ENCODE results near the gene SPSB3. TPM values are rescaled to one million over a fixed set of nuclear protein-coding genes. Genes with fewer than 3 reads are reported as not detected.

Gene SPSB3
- total RNA-seq, 1 donor from 2014 or later, result 28.3 TPM

DNA sequence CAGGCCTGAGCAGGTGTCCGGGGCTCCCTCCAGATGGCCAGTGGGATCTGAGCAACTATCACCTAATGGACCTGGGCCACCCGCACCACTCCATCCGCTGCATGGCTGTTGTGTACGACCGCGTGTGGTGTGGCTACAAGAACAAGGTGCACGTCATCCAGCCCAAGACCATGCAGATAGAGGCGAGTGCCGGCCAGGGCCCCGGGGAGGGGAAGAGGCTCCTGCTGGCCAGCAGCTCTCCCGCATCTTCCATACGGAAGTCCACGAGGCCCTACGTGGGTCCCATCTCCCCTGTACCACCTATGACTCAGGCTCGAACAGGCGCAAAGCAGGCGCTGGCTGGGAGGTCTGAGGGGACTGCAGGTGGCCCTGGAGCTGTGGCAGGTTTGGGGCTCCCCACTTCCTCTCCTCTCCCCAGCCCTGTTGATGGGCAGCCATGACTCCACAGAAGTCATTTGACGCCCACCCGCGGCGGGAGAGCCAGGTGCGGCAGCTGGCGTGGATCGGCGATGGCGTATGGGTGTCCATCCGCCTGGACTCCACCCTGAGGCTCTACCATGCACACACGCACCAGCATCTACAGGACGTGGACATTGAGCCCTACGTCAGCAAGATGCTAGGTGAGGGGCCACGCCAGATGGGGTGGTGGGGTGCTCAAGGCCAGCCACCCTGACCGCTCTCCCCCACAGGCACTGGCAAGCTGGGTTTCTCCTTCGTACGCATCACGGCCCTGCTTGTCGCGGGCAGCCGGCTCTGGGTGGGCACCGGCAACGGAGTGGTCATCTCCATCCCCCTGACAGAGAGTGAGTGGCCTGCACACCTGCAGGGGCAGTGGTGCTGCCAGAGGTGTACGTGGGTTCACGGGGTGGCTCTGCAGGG lies 15.0 kb downstream of the SPSB3 start:
- H3K27me3 Mint-ChIP-seq (ENCODE audit: low read depth), result no peaks in the 10 kb centered on the region
- intact Hi-C loops (cut with micrococcal nuclease), result no loop called here
- H3K27ac Mint-ChIP-seq, result no peak overlapping the region
- no peak for DNase-seq (ENCODE audit: low spot score)
- H3K4me3 Mint-ChIP-seq (ENCODE audit: low read depth), result no peak overlapping the region
- no peaks in the 10 kb centered on the region for H3K9me3 Mint-ChIP-seq
- H3K4me1 Mint-ChIP-seq (ENCODE audit: low read depth), result peaks cover 7% of the 10 kb centered on the region
- H3K36me3 Mint-ChIP-seq (ENCODE audit: low read depth), result peaks cover 30% of the 10 kb centered on the region

DNA sequence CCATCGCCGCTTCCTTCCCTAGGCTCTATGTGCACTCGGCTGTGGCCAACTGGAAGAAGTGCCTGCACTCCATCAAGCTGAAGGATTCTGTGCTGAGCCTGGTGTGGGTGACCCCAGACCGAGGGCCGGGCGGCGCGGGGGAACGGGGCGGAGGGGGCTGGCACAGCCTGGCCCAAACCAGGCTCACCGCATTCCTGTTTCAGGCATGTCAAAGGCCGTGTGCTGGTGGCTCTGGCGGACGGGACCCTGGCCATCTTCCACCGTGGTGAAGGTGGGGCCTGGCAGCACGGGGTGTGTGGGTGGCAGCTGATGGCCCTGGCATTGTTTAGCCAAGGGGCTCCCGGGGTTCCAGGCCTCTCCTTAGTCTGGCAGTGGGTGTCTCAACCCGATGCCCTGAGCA lies 15.7 kb downstream of the SPSB3 start:
- Mint-ChIP-seq H3K9me3 (no peaks in the 10 kb centered on the region), H3K4me1 (ENCODE audit: low read depth) (peaks cover 4% of the 10 kb centered on the region), H3K27me3 (ENCODE audit: low read depth) (no peaks in the 10 kb centered on the region), H3K4me3 (ENCODE audit: low read depth) (no peak overlapping the region), H3K36me3 (ENCODE audit: low read depth) (peaks cover 29% of the 10 kb centered on the region), H3K27ac (no peak overlapping the region)
- intact Hi-C loops (cut with micrococcal nuclease), result no loop called here
- DNase-seq (ENCODE audit: low spot score), result no peak

DNA sequence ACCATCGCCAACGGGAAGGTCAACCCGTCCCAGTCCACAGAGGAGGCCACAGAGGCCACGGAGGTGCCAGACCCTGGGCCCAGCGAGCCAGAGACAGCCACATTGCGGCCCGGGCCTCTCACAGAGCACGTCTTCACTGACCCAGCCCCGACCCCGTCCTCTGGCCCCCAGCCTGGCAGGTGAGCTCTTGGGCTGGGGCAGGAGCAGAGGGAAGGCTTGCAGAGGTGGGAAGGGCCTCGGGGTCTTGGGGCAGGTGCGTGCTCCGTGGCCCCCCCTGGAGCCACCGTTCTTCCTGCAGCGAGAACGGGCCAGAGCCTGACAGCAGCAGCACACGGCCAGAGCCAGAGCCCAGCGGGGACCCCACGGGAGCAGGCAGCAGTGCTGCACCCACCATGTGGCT lies 16.1 kb downstream of the SPSB3 start:
- intact Hi-C loops (cut with micrococcal nuclease), result no loop called here
- DNase-seq (ENCODE audit: low spot score), result no peak
- H3K27ac Mint-ChIP-seq, result no peak overlapping the region
- no peaks in the 10 kb centered on the region for H3K27me3 Mint-ChIP-seq (ENCODE audit: low read depth)
- peaks cover 4% of the 10 kb centered on the region for H3K4me1 Mint-ChIP-seq (ENCODE audit: low read depth)
- no peak overlapping the region for H3K4me3 Mint-ChIP-seq (ENCODE audit: low read depth)
- H3K36me3 Mint-ChIP-seq (ENCODE audit: low read depth), result peaks cover 33% of the 10 kb centered on the region
- H3K9me3 Mint-ChIP-seq, result no peaks in the 10 kb centered on the region

DNA sequence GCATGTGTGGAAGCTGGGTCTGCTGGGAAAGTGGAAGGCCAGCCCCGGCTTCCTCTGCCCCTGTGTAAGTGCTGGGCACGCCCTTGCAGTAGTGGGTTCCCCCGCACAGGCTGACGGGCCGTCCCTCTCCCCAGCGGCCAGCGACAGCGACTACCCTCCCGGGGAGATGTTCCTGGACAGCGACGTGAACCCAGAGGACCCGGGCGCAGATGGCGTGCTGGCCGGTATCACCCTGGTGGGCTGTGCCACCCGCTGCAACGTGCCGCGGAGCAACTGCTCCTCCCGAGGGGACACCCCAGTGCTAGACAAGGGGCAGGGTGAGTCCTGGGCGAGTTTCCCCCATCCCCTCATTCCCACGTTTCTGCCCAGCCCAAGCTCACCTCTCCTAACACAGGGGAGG lies 16.5 kb downstream of the SPSB3 start:
- Mint-ChIP-seq H3K27me3 (ENCODE audit: low read depth) (no peaks in the 10 kb centered on the region), H3K9me3 (no peaks in the 10 kb centered on the region), H3K36me3 (ENCODE audit: low read depth) (peaks cover 36% of the 10 kb centered on the region), H3K4me3 (ENCODE audit: low read depth) (no peak overlapping the region), H3K27ac (no peak overlapping the region), H3K4me1 (ENCODE audit: low read depth) (peaks cover 4% of the 10 kb centered on the region)
- intact Hi-C loops (cut with micrococcal nuclease), result no loop called here
- no peak for DNase-seq (ENCODE audit: low spot score)

DNA sequence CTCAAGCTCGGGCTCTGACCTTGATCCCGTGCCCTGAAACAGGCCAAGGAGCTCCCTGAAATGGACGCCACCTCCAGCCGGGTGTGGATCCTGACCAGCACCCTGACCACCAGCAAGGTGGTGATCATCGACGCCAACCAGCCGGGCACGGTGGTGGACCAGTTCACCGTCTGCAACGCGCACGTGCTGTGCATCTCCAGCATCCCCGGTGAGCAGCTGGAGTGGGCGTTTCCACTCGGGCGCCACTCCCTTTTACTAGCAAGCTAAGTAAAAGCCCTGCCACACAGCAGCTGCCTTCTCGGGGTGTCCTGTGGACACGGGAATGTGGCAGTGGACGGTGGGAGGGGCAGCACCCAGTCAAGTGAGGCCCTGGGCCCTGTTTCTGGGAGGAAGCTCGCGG lies 17.4 kb downstream of the SPSB3 start:
- peaks cover 36% of the 10 kb centered on the region for H3K36me3 Mint-ChIP-seq (ENCODE audit: low read depth)
- no peak overlapping the region for H3K27ac Mint-ChIP-seq
- DNase-seq (ENCODE audit: low spot score), result no peak
- intact Hi-C loops (cut with micrococcal nuclease), result no loop called here
- no peak overlapping the region for H3K4me3 Mint-ChIP-seq (ENCODE audit: low read depth)
- no peaks in the 10 kb centered on the region for H3K9me3 Mint-ChIP-seq
- no peaks in the 10 kb centered on the region for H3K27me3 Mint-ChIP-seq (ENCODE audit: low read depth)
- H3K4me1 Mint-ChIP-seq (ENCODE audit: low read depth), result no peaks in the 10 kb centered on the region

DNA sequence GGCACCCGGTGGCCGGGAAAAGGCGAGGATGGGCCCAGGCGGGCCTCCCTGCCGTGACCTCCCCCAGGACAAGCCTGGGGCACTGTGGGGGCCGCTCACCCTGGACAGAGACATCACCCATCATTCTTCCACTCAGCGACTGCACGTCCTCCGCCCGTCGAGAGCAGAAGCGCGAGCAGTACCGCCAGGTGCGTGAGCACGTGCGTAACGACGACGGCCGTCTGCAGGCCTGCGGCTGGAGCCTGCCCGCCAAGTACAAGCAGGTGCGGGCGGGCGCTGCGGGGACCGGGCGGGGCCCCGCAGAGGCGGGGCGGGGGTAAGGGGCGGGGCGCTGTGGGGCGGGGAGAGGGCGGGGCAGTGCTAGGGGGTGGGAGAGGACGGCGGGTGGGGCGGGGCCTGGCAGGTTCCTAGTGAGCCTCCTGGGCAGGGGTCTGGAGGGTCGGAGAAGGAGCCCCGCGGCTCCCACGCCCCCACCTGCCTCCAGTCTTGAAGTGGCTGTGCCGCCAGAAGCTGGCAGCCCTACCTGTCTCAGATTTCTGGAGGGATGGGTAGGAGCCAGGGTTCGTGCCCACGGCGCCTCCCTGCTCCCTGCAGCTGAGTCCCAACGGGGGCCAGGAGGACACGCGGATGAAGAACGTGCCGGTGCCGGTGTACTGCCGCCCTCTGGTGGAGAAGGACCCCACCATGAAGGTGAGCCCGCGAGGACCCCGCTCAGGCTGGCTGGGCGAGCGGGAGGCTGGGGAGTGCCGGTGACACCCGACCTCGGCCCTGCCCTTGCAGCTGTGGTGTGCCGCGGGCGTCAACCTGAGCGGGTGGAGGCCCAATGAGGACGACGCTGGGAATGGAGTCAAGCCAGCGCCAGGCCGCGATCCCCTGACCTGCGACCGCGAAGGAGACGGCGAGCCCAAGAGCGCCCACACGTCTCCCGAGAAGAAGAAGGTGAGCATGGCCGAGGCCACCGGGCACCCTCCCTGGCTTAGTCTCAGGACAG lies 18.6 kb downstream of the SPSB3 start:
- Mint-ChIP-seq H3K4me3 (ENCODE audit: low read depth) (no peak overlapping the region), H3K36me3 (ENCODE audit: low read depth) (peaks cover 29% of the 10 kb centered on the region), H3K27ac (no peak overlapping the region), H3K4me1 (ENCODE audit: low read depth) (no peaks in the 10 kb centered on the region), H3K9me3 (no peaks in the 10 kb centered on the region), H3K27me3 (ENCODE audit: low read depth) (no peaks in the 10 kb centered on the region)
- no peak for DNase-seq (ENCODE audit: low spot score)
- intact Hi-C loops (cut with micrococcal nuclease), result no loop called here

DNA sequence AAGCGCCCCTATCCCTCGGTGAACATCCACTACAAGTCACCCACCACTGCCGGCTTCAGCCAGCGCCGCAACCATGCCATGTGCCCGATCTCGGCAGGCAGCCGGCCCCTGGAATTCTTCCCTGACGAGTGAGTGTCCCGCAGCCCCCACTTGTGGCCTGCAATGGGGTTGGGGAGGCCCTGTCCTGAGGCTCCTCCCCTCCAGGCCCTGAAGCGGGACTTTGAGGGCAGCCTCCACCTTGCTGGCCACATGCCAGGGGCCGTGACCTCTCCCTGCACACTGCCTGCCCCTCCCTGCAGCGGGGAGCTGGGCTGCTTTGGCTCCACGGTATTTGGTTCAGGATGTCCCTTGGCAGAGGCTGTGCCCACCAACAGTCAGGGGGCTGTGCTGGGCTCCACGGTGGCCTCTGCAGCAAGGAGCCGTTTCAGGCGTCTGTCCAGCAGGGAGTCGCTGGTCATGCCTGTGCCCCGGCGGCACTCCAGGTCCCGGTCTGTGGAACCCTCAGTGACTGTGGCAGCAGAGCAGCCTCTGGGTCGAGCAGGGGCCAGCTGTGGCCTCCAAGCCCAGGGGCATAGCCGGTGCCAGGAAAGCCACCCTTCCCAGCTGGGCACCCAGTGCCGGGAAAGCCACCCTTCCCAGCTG lies 19.4 kb downstream of the SPSB3 start:
- intact Hi-C loops (cut with micrococcal nuclease), result no loop called here
- H3K4me3 Mint-ChIP-seq (ENCODE audit: low read depth), result no peak overlapping the region
- H3K4me1 Mint-ChIP-seq (ENCODE audit: low read depth), result no peaks in the 10 kb centered on the region
- H3K36me3 Mint-ChIP-seq (ENCODE audit: low read depth), result peaks cover 23% of the 10 kb centered on the region
- H3K9me3 Mint-ChIP-seq, result no peaks in the 10 kb centered on the region
- no peak overlapping the region for H3K27ac Mint-ChIP-seq
- no peaks in the 10 kb centered on the region for H3K27me3 Mint-ChIP-seq (ENCODE audit: low read depth)
- DNase-seq (ENCODE audit: low spot score), result no peak

DNA sequence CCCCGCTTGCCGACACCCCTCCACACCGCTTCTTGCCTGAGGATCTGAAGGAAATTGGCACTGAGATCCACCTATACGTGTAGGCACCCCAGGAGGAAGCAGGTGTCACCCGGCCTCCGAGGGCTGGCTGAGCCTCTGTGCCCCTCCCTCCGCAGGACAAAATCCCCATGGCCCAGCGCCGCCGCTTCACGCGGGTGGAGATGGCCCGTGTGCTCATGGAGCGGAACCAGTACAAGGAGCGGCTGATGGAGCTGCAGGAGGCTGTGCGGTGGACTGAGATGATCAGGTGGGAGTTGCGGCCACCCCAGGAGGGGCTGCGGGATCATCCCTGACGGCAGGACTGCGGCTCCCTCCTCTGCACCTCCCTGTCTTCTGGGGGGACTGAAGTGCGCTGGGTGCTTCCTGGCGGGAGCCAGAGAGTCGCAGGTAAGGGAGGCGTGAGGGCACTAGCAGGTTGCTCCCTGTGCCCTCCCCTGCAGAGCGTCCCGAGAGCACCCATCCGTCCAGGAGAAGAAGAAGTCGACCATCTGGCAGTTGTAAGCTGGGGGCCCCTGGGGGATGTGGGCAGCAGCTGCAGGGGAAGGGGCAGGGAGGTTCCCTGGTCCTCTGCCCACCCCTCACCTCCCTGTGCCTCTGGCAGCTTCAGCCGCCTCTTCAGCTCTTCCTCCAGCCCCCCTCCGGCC lies 20.0 kb downstream of the SPSB3 start:
- Mint-ChIP-seq H3K27me3 (ENCODE audit: low read depth) (no peaks in the 10 kb centered on the region), H3K4me1 (ENCODE audit: low read depth) (no peaks in the 10 kb centered on the region), H3K27ac (no peak overlapping the region), H3K36me3 (ENCODE audit: low read depth) (peaks cover 18% of the 10 kb centered on the region), H3K4me3 (ENCODE audit: low read depth) (no peak overlapping the region), H3K9me3 (no peaks in the 10 kb centered on the region)
- intact Hi-C loops (cut with micrococcal nuclease), result no loop called here
- DNase-seq (ENCODE audit: low spot score), result no peak

DNA sequence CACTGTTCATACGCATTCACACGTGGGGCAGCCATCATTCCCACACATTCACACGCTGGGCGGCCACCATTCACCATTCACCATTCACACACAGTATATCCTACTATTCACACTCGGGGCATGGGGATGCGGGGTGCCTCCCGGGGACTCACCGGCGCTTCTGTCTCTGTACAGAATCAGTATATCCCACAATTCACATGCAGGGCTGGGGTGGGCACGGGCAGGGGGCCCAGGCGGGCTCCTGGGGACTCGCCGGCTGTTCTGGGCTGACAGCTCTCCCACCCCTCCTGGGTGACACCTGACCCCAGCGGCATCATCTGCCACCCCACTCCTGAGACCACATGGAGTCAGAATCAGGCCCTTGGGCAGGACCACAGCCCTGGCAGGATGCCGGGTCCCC lies 20.6 kb downstream of the SPSB3 start:
- H3K4me3 Mint-ChIP-seq (ENCODE audit: low read depth), result no peak overlapping the region
- intact Hi-C loops (cut with micrococcal nuclease), result no loop called here
- no peaks in the 10 kb centered on the region for H3K27me3 Mint-ChIP-seq (ENCODE audit: low read depth)
- H3K27ac Mint-ChIP-seq, result no peak overlapping the region
- no peaks in the 10 kb centered on the region for H3K4me1 Mint-ChIP-seq (ENCODE audit: low read depth)
- peaks cover 18% of the 10 kb centered on the region for H3K36me3 Mint-ChIP-seq (ENCODE audit: low read depth)
- no peak for DNase-seq (ENCODE audit: low spot score)
- H3K9me3 Mint-ChIP-seq, result no peaks in the 10 kb centered on the region

DNA sequence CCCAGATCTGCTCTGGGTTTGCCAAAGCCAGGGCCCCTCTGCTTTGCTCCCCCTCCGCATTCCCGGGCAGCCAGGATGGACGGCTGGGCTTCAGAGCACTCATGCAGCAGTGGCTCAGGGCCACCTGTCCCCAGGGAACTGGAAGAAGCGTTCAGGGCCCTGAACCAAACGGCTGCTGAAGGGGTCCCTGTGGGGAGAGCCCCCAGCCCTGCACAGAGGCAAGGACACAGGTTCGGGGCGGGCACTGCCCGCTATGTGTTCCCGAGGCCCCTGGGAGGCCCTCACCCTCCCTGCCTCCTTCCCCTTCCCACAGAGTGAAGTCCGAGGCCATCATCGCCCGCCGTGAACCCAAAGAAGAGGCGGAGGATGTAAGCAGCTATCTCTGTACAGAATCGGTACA lies 21.5 kb downstream of the SPSB3 start:
- intact Hi-C loops (cut with micrococcal nuclease), result no loop called here
- no peaks in the 10 kb centered on the region for H3K9me3 Mint-ChIP-seq

DNA sequence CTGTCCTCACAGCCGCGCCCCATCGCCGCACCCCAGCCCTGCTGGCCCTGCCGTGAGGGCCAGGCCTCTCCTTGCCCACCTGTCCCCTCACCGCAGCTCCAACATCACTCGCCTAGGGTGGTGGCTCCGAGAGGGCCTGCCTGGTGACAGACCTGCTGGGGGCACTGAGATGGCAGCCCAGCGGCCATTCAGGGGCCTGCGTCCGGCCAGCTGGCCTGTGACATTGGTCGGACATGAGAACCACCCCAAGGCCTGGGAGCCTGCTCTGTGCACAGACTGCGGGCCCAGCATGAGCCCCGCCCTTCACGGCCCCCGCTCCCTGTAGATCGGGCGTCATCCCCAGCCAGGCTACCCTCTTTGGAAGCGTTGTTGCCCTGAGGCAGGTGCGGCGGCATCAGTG lies 22.9 kb downstream of the SPSB3 start:
- H3K27ac Mint-ChIP-seq, result no peak overlapping the region
- intact Hi-C loops (cut with micrococcal nuclease), result no loop called here
- H3K9me3 Mint-ChIP-seq, result no peaks in the 10 kb centered on the region
- peaks cover 21% of the 10 kb centered on the region for H3K36me3 Mint-ChIP-seq (ENCODE audit: low read depth)
- H3K27me3 Mint-ChIP-seq (ENCODE audit: low read depth), result no peaks in the 10 kb centered on the region
- no peak overlapping the region for H3K4me3 Mint-ChIP-seq (ENCODE audit: low read depth)
- DNase-seq (ENCODE audit: low spot score), result no peak
- H3K4me1 Mint-ChIP-seq (ENCODE audit: low read depth), result no peaks in the 10 kb centered on the region

More for the DNA sequence above, 21.5 kb downstream of the SPSB3 start:
- no peaks in the 10 kb centered on the region for H3K4me1 Mint-ChIP-seq (ENCODE audit: low read depth)
- H3K36me3 Mint-ChIP-seq (ENCODE audit: low read depth), result peaks cover 18% of the 10 kb centered on the region
- H3K27me3 Mint-ChIP-seq (ENCODE audit: low read depth), result no peaks in the 10 kb centered on the region
- H3K27ac Mint-ChIP-seq, result no peak overlapping the region
- no peak overlapping the region for H3K4me3 Mint-ChIP-seq (ENCODE audit: low read depth)
- no peak for DNase-seq (ENCODE audit: low spot score)

DNA sequence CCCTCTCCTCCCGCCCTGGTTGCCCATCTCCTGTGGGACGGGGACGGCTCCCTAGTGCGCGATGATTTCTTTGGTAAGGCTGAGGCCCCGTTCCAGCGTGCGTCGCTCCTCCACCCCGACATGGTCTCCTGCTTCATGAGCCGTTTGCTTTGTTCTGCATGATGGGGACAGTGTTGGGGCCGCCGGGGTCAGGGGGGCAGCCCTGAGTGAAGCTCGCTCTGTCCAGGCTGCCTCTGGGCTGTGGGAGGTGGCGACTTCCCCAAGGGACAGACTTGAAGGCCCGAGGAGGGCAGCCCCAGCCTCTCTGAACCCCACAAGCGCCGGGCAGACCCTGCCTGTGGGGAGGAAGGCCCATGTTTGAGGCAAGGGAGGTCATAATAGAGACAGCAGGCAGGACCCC lies 23.4 kb downstream of the SPSB3 start:
- H3K4me3 Mint-ChIP-seq (ENCODE audit: low read depth), result no peak overlapping the region
- intact Hi-C loops (cut with micrococcal nuclease), result no loop called here
- no peak for DNase-seq (ENCODE audit: low spot score)
- no peak overlapping the region for H3K27ac Mint-ChIP-seq
- H3K4me1 Mint-ChIP-seq (ENCODE audit: low read depth), result no peaks in the 10 kb centered on the region
- peaks cover 21% of the 10 kb centered on the region for H3K36me3 Mint-ChIP-seq (ENCODE audit: low read depth)
- no peaks in the 10 kb centered on the region for H3K27me3 Mint-ChIP-seq (ENCODE audit: low read depth)
- no peaks in the 10 kb centered on the region for H3K9me3 Mint-ChIP-seq
